T-helper 17 cell (primary cell): ENCODE measurements around the gene TMEM260. TPM values are rescaled to one million over a fixed set of nuclear protein-coding genes. Genes with fewer than 3 reads are reported as not detected.

Experiments
- ATAC-seq: fragments of 150-1000 bp; cut with Tn5 transposase; 2 replicates; pipeline ENCODE4 v1.10.0; 2021; ENCODE audit warnings: mild to moderate bottlenecking, moderate library complexity
- DNase-seq, 3 donors: peaks; one replicate each; pipeline versions ENCODE4 v3.0.0 to v3.0.0-alpha.2; 2020 to 2021
- H3K9me3 ChIP-seq: one replicate; pipeline ENCODE4 v1.7.0; 2013; ENCODE audit warnings: low read length, mild to moderate bottlenecking; ENCODE audit not compliant: control insufficient read depth, poor library complexity, severe bottlenecking
- H3K27ac Mint-ChIP-seq: one replicate; pipeline ENCODE4 v1.8.0; 2022; ENCODE audit warnings: mild to moderate bottlenecking, moderate library complexity, mixed read lengths
- H3K27me3 Mint-ChIP-seq: one replicate; pipeline ENCODE4 v1.8.0; 2022; ENCODE audit warnings: mixed read lengths
- H3K36me3 Mint-ChIP-seq: one replicate; pipeline ENCODE4 v1.8.0; 2022; ENCODE audit warnings: low read depth, mixed read lengths
- H3K4me1 Mint-ChIP-seq: one replicate; pipeline ENCODE4 v1.8.0; 2022; ENCODE audit warnings: mild to moderate bottlenecking, mixed read lengths
- H3K4me3 Mint-ChIP-seq: one replicate; pipeline ENCODE4 v1.8.0; 2022; ENCODE audit warnings: mild to moderate bottlenecking, moderate library complexity, mixed read lengths
- total RNA-seq, 4 donors: library from RNA in 2 of 4; stranded (reverse) in 2 of 4; gene quantifications; one replicate each; pipeline ENCODE4 v1.2.3 and lab custom pipeline; 2022 to 2026

Gene TMEM260
- total RNA-seq (10 to 100 TPM; 16.8 to 21.2 TPM), total RNA-seq (lab: John Stamatoyannopoulos, UW) (24.9 to 31.9 reads per million in 2 donors)

- peak; percentile 76 to 92 (median 83) for DNase-seq
- H3K9me3 ChIP-seq, result no peaks in the 10 kb centered on the region
- Mint-ChIP-seq H3K27me3 (peaks cover 3% of the 10 kb centered on the region), H3K4me3 (peak within 1 kb of the TSS; percentile 97), H3K27ac (peak within 1 kb of the TSS; percentile 96), H3K36me3 (peaks cover 4% of the 10 kb centered on the region), H3K4me1 (peaks cover 38% of the 10 kb centered on the region)
- ATAC-seq, result peak; percentile 94
These were observed at the start of gene TMEM260 for GRCh38 chr14:56579345-56580220. Gene TMEM260 (plus strand): TSS chr14:56579798. CDS start chr14:56579915, 117 bp downstream.

- no peaks in the 10 kb centered on the region for H3K9me3 ChIP-seq
- Mint-ChIP-seq H3K36me3 (peaks cover 4% of the 10 kb centered on the region), H3K27me3 (peaks cover 42% of the 10 kb centered on the region), H3K4me3 (no peak overlapping the region), H3K4me1 (peaks cover 3% of the 10 kb centered on the region), H3K27ac (no peak overlapping the region)
- DNase-seq (no peak), ATAC-seq (no peak)
These were observed 47.1 kb upstream of the TMEM260 start for GRCh38 chr14:56532546-56532945.

- no peak overlapping the region for H3K27ac Mint-ChIP-seq
- peaks cover 3% of the 10 kb centered on the region for H3K4me1 Mint-ChIP-seq
- ATAC-seq, result no peak
These were observed 44.9 kb upstream of the TMEM260 start for GRCh38 chr14:56534656-56535055.

GRCh38 chr14:56539862-56540261, 39.7 kb upstream of the TMEM260 start:
- H3K27me3 Mint-ChIP-seq, result peaks cover 36% of the 10 kb centered on the region
- DNase-seq, result no peak
- no peaks in the 10 kb centered on the region for H3K4me1 Mint-ChIP-seq
- H3K9me3 ChIP-seq, result no peaks in the 10 kb centered on the region
- ATAC-seq, result no peak
- no peak overlapping the region for H3K4me3 Mint-ChIP-seq
- no peak overlapping the region for H3K27ac Mint-ChIP-seq
- H3K36me3 Mint-ChIP-seq, result no peaks in the 10 kb centered on the region

More at GRCh38 chr14:56534656-56535055, 44.9 kb upstream of the TMEM260 start:
- DNase-seq, result no peak
- no peaks in the 10 kb centered on the region for H3K9me3 ChIP-seq
- Mint-ChIP-seq H3K27me3 (peaks cover 48% of the 10 kb centered on the region), H3K4me3 (no peak overlapping the region), H3K36me3 (peaks cover 4% of the 10 kb centered on the region)

GRCh38 chr14:56543436-56543835, 36.2 kb upstream of the TMEM260 start:
- no peak overlapping the region for H3K4me3 Mint-ChIP-seq
- no peaks in the 10 kb centered on the region for H3K9me3 ChIP-seq
- DNase-seq (no peak), ATAC-seq (no peak)
- H3K36me3 Mint-ChIP-seq, result no peaks in the 10 kb centered on the region
- no peak overlapping the region for H3K27ac Mint-ChIP-seq
- no peaks in the 10 kb centered on the region for H3K4me1 Mint-ChIP-seq
- peaks cover 34% of the 10 kb centered on the region for H3K27me3 Mint-ChIP-seq

GRCh38 chr14:56549721-56550120, 29.9 kb upstream of the TMEM260 start:
- Mint-ChIP-seq H3K27me3 (peaks cover 47% of the 10 kb centered on the region), H3K36me3 (peaks cover 3% of the 10 kb centered on the region), H3K4me1 (peaks cover 6% of the 10 kb centered on the region), H3K4me3 (no peak overlapping the region), H3K27ac (no peak overlapping the region)
- ATAC-seq, result no peak
- no peaks in the 10 kb centered on the region for H3K9me3 ChIP-seq
- no peak for DNase-seq

GRCh38 chr14:56552615-56553014, 27.0 kb upstream of the TMEM260 start:
- no peak overlapping the region for H3K27ac Mint-ChIP-seq
- H3K36me3 Mint-ChIP-seq, result peaks cover 3% of the 10 kb centered on the region
- peaks cover 53% of the 10 kb centered on the region for H3K27me3 Mint-ChIP-seq
- no peak for DNase-seq
- H3K9me3 ChIP-seq, result no peaks in the 10 kb centered on the region
- H3K4me3 Mint-ChIP-seq, result no peak overlapping the region
- H3K4me1 Mint-ChIP-seq, result peaks cover 6% of the 10 kb centered on the region
- ATAC-seq, result no peak

GRCh38 chr14:56554301-56554700, 25.3 kb upstream of the TMEM260 start:
- no peak for DNase-seq
- peaks cover 3% of the 10 kb centered on the region for H3K36me3 Mint-ChIP-seq
- no peak overlapping the region for H3K4me3 Mint-ChIP-seq
- ATAC-seq, result no peak
- H3K9me3 ChIP-seq, result no peaks in the 10 kb centered on the region
- peaks cover 59% of the 10 kb centered on the region for H3K27me3 Mint-ChIP-seq
- peaks cover 6% of the 10 kb centered on the region for H3K4me1 Mint-ChIP-seq
- H3K27ac Mint-ChIP-seq, result no peak overlapping the region

GRCh38 chr14:56555921-56556570, 23.6 kb upstream of the TMEM260 start:
- no peak overlapping the region for H3K4me3 Mint-ChIP-seq
- H3K27ac Mint-ChIP-seq, result no peak overlapping the region
- peaks cover 6% of the 10 kb centered on the region for H3K4me1 Mint-ChIP-seq
- H3K36me3 Mint-ChIP-seq, result peaks cover 3% of the 10 kb centered on the region
- ATAC-seq (no peak), DNase-seq (no peak)
- no peaks in the 10 kb centered on the region for H3K9me3 ChIP-seq
- peaks cover 60% of the 10 kb centered on the region for H3K27me3 Mint-ChIP-seq

GRCh38 chr14:56559182-56559581, 20.4 kb upstream of the TMEM260 start:
- no peaks in the 10 kb centered on the region for H3K9me3 ChIP-seq
- Mint-ChIP-seq H3K4me1 (no peaks in the 10 kb centered on the region), H3K4me3 (no peak overlapping the region), H3K36me3 (no peaks in the 10 kb centered on the region), H3K27me3 (peaks cover 44% of the 10 kb centered on the region), H3K27ac (no peak overlapping the region)
- no peak for ATAC-seq
- no peak for DNase-seq

GRCh38 chr14:56561606-56562005, 18.0 kb upstream of the TMEM260 start:
- H3K4me1 Mint-ChIP-seq, result no peaks in the 10 kb centered on the region
- peaks cover 28% of the 10 kb centered on the region for H3K27me3 Mint-ChIP-seq
- no peaks in the 10 kb centered on the region for H3K9me3 ChIP-seq
- ATAC-seq (no peak), DNase-seq (no peak)
- no peaks in the 10 kb centered on the region for H3K36me3 Mint-ChIP-seq
- no peak overlapping the region for H3K27ac Mint-ChIP-seq
- H3K4me3 Mint-ChIP-seq, result no peak overlapping the region

GRCh38 chr14:56562883-56563282, 16.7 kb upstream of the TMEM260 start:
- Mint-ChIP-seq H3K36me3 (no peaks in the 10 kb centered on the region), H3K27me3 (peaks cover 28% of the 10 kb centered on the region), H3K4me3 (no peak overlapping the region), H3K4me1 (no peaks in the 10 kb centered on the region), H3K27ac (no peak overlapping the region)
- ATAC-seq (no peak), DNase-seq (no peak)
- H3K9me3 ChIP-seq, result no peaks in the 10 kb centered on the region

GRCh38 chr14:56569174-56569573, 10.4 kb upstream of the TMEM260 start:
- Mint-ChIP-seq H3K27ac (no peak overlapping the region), H3K36me3 (no peaks in the 10 kb centered on the region), H3K27me3 (peaks cover 35% of the 10 kb centered on the region), H3K4me3 (no peak overlapping the region), H3K4me1 (no peaks in the 10 kb centered on the region)
- H3K9me3 ChIP-seq, result no peaks in the 10 kb centered on the region
- ATAC-seq (no peak), DNase-seq (no peak)
